ENCODE results near the gene EMP3.

GRCh38 chr19:48311384-48311783 is 14.0 kb upstream of the EMP3 start:
- no peak for TF ChIP-seq CTCF (IDR thresholded peaks at IDR 0.05; ENCODE audit: low read depth, low read length)
- no peak for TF ChIP-seq EZH2phosphoT487 (IDR thresholded peaks at IDR 0.05; ENCODE audit: low read depth)

Data from OCI-LY3 (cell line).